HCEC 1CT (cell line): ENCODE measurements around the gene RNGTT.

Source experiments
- DNase-seq: peaks from one replicate; pipeline ENCODE4 v3.0.0-alpha.2; 2017

The RNGTT gene

GRCh38 chr6:88641178-88641903, 322.1 kb downstream of the RNGTT start:
- no peak for DNase-seq

- no peak for DNase-seq
Observed at GRCh38 chr6:88637761-88638545, 325.5 kb downstream of the RNGTT start.

GRCh38 chr6:88636871-88637270, 326.5 kb downstream of the RNGTT start:
- DNase-seq = no peak

GRCh38 chr6:88633782-88634181, 329.6 kb downstream of the RNGTT start:
- DNase-seq = peak; percentile 10

GRCh38 chr6:88631830-88632229, 331.6 kb downstream of the RNGTT start:
- no peak for DNase-seq

GRCh38 chr6:88629838-88630494, 333.5 kb downstream of the RNGTT start:
- no peak for DNase-seq

GRCh38 chr6:88626460-88626859, 337.0 kb downstream of the RNGTT start:
- DNase-seq = no peak

- DNase-seq = no peak
Observed at GRCh38 chr6:88623531-88623930, 339.9 kb downstream of the RNGTT start.

- DNase-seq = no peak
Observed at GRCh38 chr6:88619951-88620350, 343.5 kb downstream of the RNGTT start.

- DNase-seq = no peak
Observed at GRCh38 chr6:88616380-88616779, 347.0 kb downstream of the RNGTT start.

GRCh38 chr6:88614316-88614877, 349.0 kb downstream of the RNGTT start:
- no peak for DNase-seq

GRCh38 chr6:88612631-88613030, 350.8 kb downstream of the RNGTT start:
- DNase-seq = no peak

- DNase-seq = no peak
Observed at GRCh38 chr6:88611721-88612120, 351.7 kb downstream of the RNGTT start.

GRCh38 chr6:88609983-88610382, 353.4 kb downstream of the RNGTT start:
- DNase-seq = no peak

- no peak for DNase-seq
Observed at GRCh38 chr6:88605271-88605670, 358.1 kb downstream of the RNGTT start.

GRCh38 chr6:88599571-88599970, 363.8 kb downstream of the RNGTT start:
- DNase-seq = no peak

GRCh38 chr6:88596801-88597200, 366.6 kb downstream of the RNGTT start:
- no peak for DNase-seq

- no peak for DNase-seq
Observed at GRCh38 chr6:88588938-88589337, 374.5 kb downstream of the RNGTT start.

GRCh38 chr6:88587150-88587520, 376.3 kb downstream of the RNGTT start:
- DNase-seq = no peak

- DNase-seq = no peak
Observed at GRCh38 chr6:88586371-88587149, 376.9 kb downstream of the RNGTT start.

GRCh38 chr6:88585276-88585692, 378.1 kb downstream of the RNGTT start:
- no peak for DNase-seq

- no peak for DNase-seq
Observed at GRCh38 chr6:88584581-88585275, 378.7 kb downstream of the RNGTT start.
